GM19023 (cell line): ENCODE data around the gene FAM234A.

Source experiments
- ATAC-seq: cut with Tn5 transposase; IDR thresholded peaks from one replicate; pipeline ENCODE4 v1.9.1; 2021; ENCODE audit warnings: mild to moderate bottlenecking, moderate library complexity; ENCODE audit not compliant: unreplicated experiment

Gene FAM234A

GRCh38 chr16:296276-296675 lies 61.7 kb downstream of the FAM234A start:
- ATAC-seq: no peak

- no peak for ATAC-seq
Measured at GRCh38 chr16:296806-297510, 62.3 kb downstream of the FAM234A start.

- ATAC-seq: no peak
Measured at GRCh38 chr16:297832-298231, 63.2 kb downstream of the FAM234A start.

- ATAC-seq: no peak
Measured at GRCh38 chr16:301235-301634, 66.6 kb downstream of the FAM234A start.

- ATAC-seq: no peak
Measured at GRCh38 chr16:301950-302349, 67.3 kb downstream of the FAM234A start.

- ATAC-seq: no peak
Measured at GRCh38 chr16:303760-304505, 69.3 kb downstream of the FAM234A start.

GRCh38 chr16:305916-306626 lies 71.5 kb downstream of the FAM234A start:
- no peak for ATAC-seq

GRCh38 chr16:306911-307370 lies 72.3 kb downstream of the FAM234A start:
- no peak for ATAC-seq

GRCh38 chr16:307691-308312 lies 73.2 kb downstream of the FAM234A start:
- ATAC-seq: no peak

- ATAC-seq: no peak
Measured at GRCh38 chr16:309476-309875, 74.9 kb downstream of the FAM234A start.

- ATAC-seq: no peak
Measured at GRCh38 chr16:311725-312124, 77.1 kb downstream of the FAM234A start.

- no peak for ATAC-seq
Measured at GRCh38 chr16:314351-314750, 79.7 kb downstream of the FAM234A start.

- ATAC-seq: no peak
Measured at GRCh38 chr16:314795-315299, 80.2 kb downstream of the FAM234A start.
